Natural killer cell treated with Interleukin-12 subunit alpha and Interleukin-12 subunit beta and Interleukin-15 and Interleukin-18, amount 100 ng/mL, for 72 hours (primary cell): ENCODE measurements around the gene MUCL3. TPM values are rescaled to one million over a fixed set of nuclear protein-coding genes. Genes with fewer than 3 reads are reported as not detected.
"Not testable (repeated sequence)": the region's sequence is repeated elsewhere in the genome, so short reads cannot be mapped to it uniquely, and the experiment has no call there.

Source experiments
- ATAC-seq, 2 donors: fragments of 150-1000 bp; cut with Tn5 transposase in 1 of 2; sonication (Bioruptor Pico), chemical (Tn5 transposase) in 1 of 2; 2 replicates each; pipeline ENCODE4 v1.10.0; 2021
- DNase-seq: peaks from one replicate; pipeline ENCODE4 v3.0.0; 2022; ENCODE audit warnings: low spot score
- H3K27ac Mint-ChIP-seq, 2 donors: 1 replicate in 1 of 2; 2 replicates in 1 of 2; pipeline ENCODE4 v1.8.0; 2022; ENCODE audit warnings: mixed read lengths in 2 of 2, mild to moderate bottlenecking in 1 of 2, moderate library complexity in 1 of 2
- H3K27me3 Mint-ChIP-seq, 2 donors: 1 replicate in 1 of 2; 2 replicates in 1 of 2; pipeline ENCODE4 v1.8.0; 2022; ENCODE audit warnings: mixed read lengths in 2 of 2
- H3K36me3 Mint-ChIP-seq: one replicate; pipeline ENCODE4 v1.8.0; 2022; ENCODE audit warnings: mixed read lengths
- H3K4me1 Mint-ChIP-seq, 2 donors: 1 replicate in 1 of 2; 2 replicates in 1 of 2; pipeline ENCODE4 v1.8.0; 2022; ENCODE audit warnings: low read depth in 2 of 2, mixed read lengths in 2 of 2, mild to moderate bottlenecking in 1 of 2
- H3K4me3 Mint-ChIP-seq: one replicate; pipeline ENCODE4 v1.8.0; 2022; ENCODE audit warnings: mixed read lengths
- H3K9me3 Mint-ChIP-seq: 2 replicates; pipeline ENCODE4 v1.8.0; 2022; ENCODE audit warnings: mixed read lengths
- total RNA-seq, 2 donors: library from RNA; stranded (reverse); gene quantifications; one replicate each; pipeline ENCODE4 v1.2.3, GENCODE V29; 2022

MUCL3 gene
- total RNA-seq, 2 donors from 2014 or later: not detected

- H3K27ac Mint-ChIP-seq: peak overlapping the region in 1 of 2 donors; percentile 6
These were observed 38.1 kb upstream of the MUCL3 start for GRCh38 chr6:30902709-30903108.

DNA sequence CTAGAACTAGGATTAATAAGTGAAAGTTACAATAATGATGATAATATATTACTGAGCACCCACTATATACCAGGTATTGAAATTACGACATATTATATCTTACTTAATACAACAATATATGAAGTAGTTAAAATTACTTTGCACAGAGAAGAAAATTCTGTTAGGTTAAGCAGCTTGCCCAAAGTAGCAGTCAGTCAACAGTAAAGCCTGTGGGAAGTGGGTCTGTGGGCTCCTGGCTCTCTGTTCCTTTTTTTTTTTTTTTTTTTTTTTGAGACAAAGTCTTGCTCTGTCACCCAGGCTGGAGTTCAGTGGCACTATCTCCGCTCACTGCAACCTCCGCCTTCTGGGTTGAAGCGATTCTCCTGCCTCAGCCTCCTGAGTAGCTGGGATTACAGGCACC lies 37.5 kb upstream of the MUCL3 start:
- Mint-ChIP-seq H3K27me3 (no peaks in the 10 kb centered on the region), H3K4me1 (peaks cover 5 to 9% of the 10 kb centered on the region in 2 donors), H3K9me3 (no peaks in the 10 kb centered on the region), H3K27ac (no peak overlapping the region), H3K4me3 (no peak overlapping the region), H3K36me3 (no peaks in the 10 kb centered on the region)
- no peak for ATAC-seq
- DNase-seq: no peak

More at GRCh38 chr6:30902709-30903108, 38.1 kb upstream of the MUCL3 start:
- Mint-ChIP-seq H3K27me3 (no peaks in the 10 kb centered on the region), H3K36me3 (no peaks in the 10 kb centered on the region), H3K9me3 (no peaks in the 10 kb centered on the region), H3K4me3 (no peak overlapping the region), H3K4me1 (peaks cover 0 to 5% of the 10 kb centered on the region in 2 donors)
- ATAC-seq (no peak), DNase-seq (no peak)

- H3K27me3 Mint-ChIP-seq, ATAC-seq, DNase-seq, H3K9me3 Mint-ChIP-seq, H3K36me3 Mint-ChIP-seq: not testable (repeated sequence)
- Mint-ChIP-seq H3K4me3 (peak overlapping the region; percentile 100), H3K4me1 (peaks cover 18% of the 10 kb centered on the region in 2 donors), H3K27ac (peak overlapping the region; percentile 26 to 90)
These were observed 33.4 kb upstream of the MUCL3 start for GRCh38 chr6:30907290-30907757.

DNA sequence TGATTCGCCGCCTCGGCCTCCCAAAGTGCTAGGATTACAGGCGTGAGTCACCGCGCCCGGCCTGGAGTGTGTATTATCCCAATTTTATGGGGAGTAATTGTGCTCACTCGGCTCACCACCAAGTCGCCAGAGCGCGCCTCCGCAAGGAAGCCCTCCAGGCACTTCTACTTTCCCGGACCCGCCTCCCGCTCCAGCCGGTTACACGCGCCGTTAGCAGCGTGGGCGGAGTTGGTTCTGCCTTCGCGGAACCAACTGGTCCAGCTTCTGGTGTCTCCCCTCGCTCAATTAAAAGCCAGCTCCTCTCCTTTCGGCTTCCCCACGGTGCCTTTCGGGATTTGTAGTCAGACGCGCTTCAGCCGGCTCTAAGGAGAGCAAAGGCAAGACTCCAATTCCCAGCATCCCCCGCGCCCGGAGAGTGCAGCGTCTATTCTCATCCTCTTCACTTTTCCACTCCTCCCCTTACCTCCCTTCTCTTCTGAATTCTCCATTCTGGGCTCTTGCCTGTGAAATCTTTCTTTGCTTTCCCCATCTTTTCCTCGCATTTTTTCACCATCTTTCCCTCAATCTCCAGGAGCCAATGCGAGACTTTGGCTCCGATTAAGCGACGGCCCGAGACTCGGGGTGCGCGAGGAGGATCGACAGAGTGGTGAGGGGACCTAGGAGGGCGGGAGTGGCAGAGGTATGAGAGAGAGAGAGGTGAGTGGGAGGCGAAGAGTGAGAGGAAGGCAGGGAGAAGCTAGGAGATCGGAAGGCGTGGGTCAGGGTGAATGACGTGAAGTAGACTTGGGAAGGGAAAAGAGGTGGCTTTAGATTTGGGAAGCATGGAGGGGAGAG lies 32.8 kb upstream of the MUCL3 start, which contains the start of gene GTF2H4:
GTF2H4 (plus strand) TSS at position 450 of the 834 bp plus-strand sequence.
- DNase-seq: peak; percentile 96
- H3K9me3 Mint-ChIP-seq: no peaks in the 10 kb centered on the region
- peak within 1 kb of the TSS; percentile 100 for H3K4me3 Mint-ChIP-seq
- H3K27me3 Mint-ChIP-seq: no peaks in the 10 kb centered on the region
- H3K27ac Mint-ChIP-seq: peak within 1 kb of the TSS; percentile 59 to 90
- ATAC-seq: peak; percentile 98 to 99
- H3K4me1 Mint-ChIP-seq: peaks cover 18 to 22% of the 10 kb centered on the region in 2 donors
- peaks cover 12% of the 10 kb centered on the region for H3K36me3 Mint-ChIP-seq

DNA sequence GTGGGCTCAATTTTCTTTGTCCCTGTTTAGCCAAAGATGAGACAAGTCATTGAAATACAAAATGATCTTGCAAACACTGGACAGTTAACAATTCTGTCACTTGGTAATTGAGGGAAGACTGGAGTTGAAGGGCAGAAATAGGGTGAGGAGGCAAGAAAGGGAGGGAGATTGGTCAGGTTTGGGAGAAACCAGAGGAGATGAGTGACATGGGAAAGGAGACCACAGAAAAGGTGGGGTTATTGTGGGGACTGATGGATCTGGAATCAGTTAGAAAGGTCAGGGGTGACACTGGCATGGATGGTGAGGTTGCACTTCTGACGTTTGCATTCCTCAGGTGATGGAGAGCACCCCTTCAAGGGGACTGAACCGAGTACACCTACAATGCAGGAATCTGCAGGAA lies 32.1 kb upstream of the MUCL3 start:
- Mint-ChIP-seq H3K9me3 (no peaks in the 10 kb centered on the region), H3K27ac (peak overlapping the region; percentile 59 to 90), H3K27me3 (no peaks in the 10 kb centered on the region), H3K4me3 (peak overlapping the region; percentile 100), H3K4me1 (peaks cover 24 to 25% of the 10 kb centered on the region in 2 donors), H3K36me3 (peaks cover 12% of the 10 kb centered on the region)
- DNase-seq (no peak), ATAC-seq (no peak)

GRCh38 chr6:30910473-30910872 lies 30.3 kb upstream of the MUCL3 start:
- DNase-seq, H3K27ac Mint-ChIP-seq, H3K27me3 Mint-ChIP-seq, ATAC-seq, H3K4me3 Mint-ChIP-seq, H3K9me3 Mint-ChIP-seq: not testable (repeated sequence)
- peaks cover 33 to 38% of the 10 kb centered on the region in 2 donors for H3K4me1 Mint-ChIP-seq
- H3K36me3 Mint-ChIP-seq: peaks cover 12% of the 10 kb centered on the region

DNA sequence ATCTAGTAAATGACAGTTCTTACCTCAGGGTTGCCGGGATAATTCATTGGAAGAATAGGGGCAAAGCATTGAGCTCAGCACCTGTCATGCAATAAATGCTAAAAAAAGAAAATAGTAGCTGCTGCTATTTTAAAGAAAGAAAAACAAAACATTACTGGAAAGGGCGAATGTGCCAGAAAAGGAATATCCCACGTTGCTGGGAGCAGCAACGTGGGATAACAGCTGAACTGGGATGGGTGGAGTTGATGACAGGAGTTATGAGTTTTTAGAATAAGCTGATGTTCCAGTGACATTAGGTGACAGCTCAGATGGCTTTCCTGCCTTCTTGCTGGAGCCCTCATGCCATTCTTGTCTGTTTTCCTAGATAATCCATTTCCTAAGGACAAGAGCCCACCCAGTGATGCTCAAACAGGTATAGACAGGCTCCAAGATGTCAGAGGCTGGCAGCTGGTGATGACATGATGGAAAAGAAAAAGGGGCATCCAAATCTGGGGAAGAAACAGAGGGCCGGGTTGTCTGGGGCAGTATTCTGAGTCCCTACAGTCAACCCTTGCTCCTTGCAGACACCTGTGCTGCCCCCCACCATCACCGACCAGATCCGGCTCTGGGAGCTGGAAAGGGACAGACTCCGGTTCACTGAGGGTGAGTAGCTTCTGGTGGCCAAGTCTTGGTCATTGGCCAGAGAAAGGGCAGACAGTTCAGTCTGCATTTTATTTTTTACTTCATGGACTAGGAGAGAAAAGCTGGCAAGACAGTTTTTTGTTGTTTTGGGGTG lies 27.8 kb upstream of the MUCL3 start:
- peaks cover 45 to 48% of the 10 kb centered on the region in 2 donors for H3K4me1 Mint-ChIP-seq
- H3K9me3 Mint-ChIP-seq: no peaks in the 10 kb centered on the region

DNA sequence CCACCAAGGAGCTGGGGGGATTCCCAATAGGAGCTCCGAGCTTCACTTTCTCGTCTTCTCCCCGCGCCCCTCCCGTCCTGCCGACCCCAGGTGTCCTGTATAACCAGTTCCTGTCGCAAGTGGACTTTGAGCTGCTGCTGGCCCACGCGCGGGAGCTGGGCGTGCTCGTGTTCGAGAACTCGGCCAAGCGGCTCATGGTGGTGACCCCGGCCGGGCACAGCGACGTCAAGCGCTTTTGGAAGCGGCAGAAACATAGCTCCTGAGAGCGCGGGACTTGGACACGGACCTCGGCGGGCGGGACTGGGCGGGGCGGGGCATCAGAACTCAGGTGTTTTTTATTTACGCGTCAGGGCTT lies 27.1 kb upstream of the MUCL3 start:
- no peaks in the 10 kb centered on the region for H3K27me3 Mint-ChIP-seq
- peaks cover 14% of the 10 kb centered on the region for H3K36me3 Mint-ChIP-seq
- peak overlapping the region in 1 of 2 donors; percentile 31 for H3K27ac Mint-ChIP-seq
- DNase-seq (no peak), ATAC-seq (no peak)
- H3K9me3 Mint-ChIP-seq: no peaks in the 10 kb centered on the region
- H3K4me3 Mint-ChIP-seq: peak overlapping the region; percentile 94
- H3K4me1 Mint-ChIP-seq: peaks cover 38 to 40% of the 10 kb centered on the region in 2 donors

More for the DNA sequence above, 27.8 kb upstream of the MUCL3 start:
- Mint-ChIP-seq H3K4me3 (peak overlapping the region; percentile 94), H3K27ac (peak overlapping the region; percentile 24 to 31), H3K36me3 (peaks cover 12% of the 10 kb centered on the region), H3K27me3 (no peaks in the 10 kb centered on the region)
- ATAC-seq (no peak), DNase-seq (no peak)

- H3K27ac Mint-ChIP-seq: peak within 1 kb of the TSS; percentile 78 to 89
- H3K36me3 Mint-ChIP-seq: peaks cover 19% of the 10 kb centered on the region
- ATAC-seq (peak; percentile 97 to 98), DNase-seq (peak; percentile 93)
- H3K9me3 Mint-ChIP-seq: no peaks in the 10 kb centered on the region
- no peaks in the 10 kb centered on the region for H3K27me3 Mint-ChIP-seq
- H3K4me1 Mint-ChIP-seq: peaks cover 33 to 35% of the 10 kb centered on the region in 2 donors
- peak within 1 kb of the TSS; percentile 94 for H3K4me3 Mint-ChIP-seq
These were observed 26.5 kb upstream of the MUCL3 start, which contains the start of gene VARS2 for GRCh38 chr6:30914076-30914853. Gene VARS2, plus strand, starts transcription at chr6:30914238. Its CDS starts 599 bp downstream, at chr6:30914837.

GRCh38 chr6:30914854-30915590 lies 25.8 kb upstream of the MUCL3 start:
- Mint-ChIP-seq H3K4me3 (peak overlapping the region; percentile 94), H3K27ac (peak overlapping the region; percentile 78 to 89), H3K4me1 (peaks cover 33 to 34% of the 10 kb centered on the region in 2 donors), H3K36me3 (peaks cover 19% of the 10 kb centered on the region), H3K9me3 (no peaks in the 10 kb centered on the region), H3K27me3 (no peaks in the 10 kb centered on the region)
- ATAC-seq (no peak), DNase-seq (no peak)

DNA sequence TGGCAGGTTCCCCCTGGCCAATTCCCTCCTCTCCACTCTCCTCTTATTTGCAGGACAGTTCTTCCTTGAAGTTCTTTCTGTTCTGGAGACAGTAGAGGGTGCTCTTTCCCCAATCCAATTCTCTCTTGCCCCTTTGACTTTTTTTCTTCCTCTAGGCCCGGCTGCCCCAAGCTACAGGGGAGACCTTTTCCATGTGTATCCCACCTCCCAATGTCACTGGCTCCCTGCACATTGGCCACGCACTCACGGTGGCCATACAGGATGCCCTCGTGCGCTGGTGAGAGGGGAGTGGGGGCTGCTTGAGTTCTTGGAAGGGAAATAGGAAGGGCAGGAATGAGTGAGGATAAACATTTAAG lies 25.2 kb upstream of the MUCL3 start:
- H3K27me3 Mint-ChIP-seq: no peaks in the 10 kb centered on the region
- peaks cover 33 to 34% of the 10 kb centered on the region in 2 donors for H3K4me1 Mint-ChIP-seq
- H3K4me3 Mint-ChIP-seq: peak overlapping the region; percentile 94
- no peaks in the 10 kb centered on the region for H3K9me3 Mint-ChIP-seq
- peak overlapping the region; percentile 78 to 89 for H3K27ac Mint-ChIP-seq
- DNase-seq: no peak
- no peak for ATAC-seq
- peaks cover 19% of the 10 kb centered on the region for H3K36me3 Mint-ChIP-seq

- peaks cover 13% of the 10 kb centered on the region for H3K36me3 Mint-ChIP-seq
- no peaks in the 10 kb centered on the region for H3K27me3 Mint-ChIP-seq
- DNase-seq: no peak
- H3K9me3 Mint-ChIP-seq: no peaks in the 10 kb centered on the region
- peaks cover 33 to 34% of the 10 kb centered on the region in 2 donors for H3K4me1 Mint-ChIP-seq
- no peak overlapping the region for H3K27ac Mint-ChIP-seq
- ATAC-seq: no peak
- no peak overlapping the region for H3K4me3 Mint-ChIP-seq
These were observed 23.7 kb upstream of the MUCL3 start for GRCh38 chr6:30917041-30917440.

DNA sequence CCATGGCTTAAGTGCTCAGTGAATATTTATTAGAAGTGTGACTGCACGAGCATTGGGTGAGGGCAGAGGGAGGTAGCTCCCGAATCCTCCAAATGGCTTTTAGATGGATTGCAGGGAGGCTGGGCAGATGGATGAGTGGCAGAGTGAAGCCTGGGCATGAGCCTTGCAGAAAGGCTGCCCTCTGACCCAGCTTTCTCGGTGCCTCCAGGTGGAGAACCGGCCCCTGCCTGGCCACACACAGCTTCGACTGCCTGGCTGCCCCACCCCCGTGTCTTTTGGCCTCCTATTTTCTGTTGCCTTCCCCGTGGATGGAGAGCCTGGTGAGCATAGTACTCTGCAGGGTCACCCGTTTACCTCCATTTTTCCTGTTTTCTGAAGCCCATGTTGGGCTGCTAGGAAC lies 23.3 kb upstream of the MUCL3 start:
- peaks cover 8% of the 10 kb centered on the region for H3K36me3 Mint-ChIP-seq
- ATAC-seq: no peak
- peaks cover 30 to 33% of the 10 kb centered on the region in 2 donors for H3K4me1 Mint-ChIP-seq
- H3K27ac Mint-ChIP-seq: no peak overlapping the region
- no peak overlapping the region for H3K4me3 Mint-ChIP-seq
- no peak for DNase-seq
- no peaks in the 10 kb centered on the region for H3K27me3 Mint-ChIP-seq
- H3K9me3 Mint-ChIP-seq: no peaks in the 10 kb centered on the region
